T-helper 2 cell (primary cell): ENCODE measurements around the gene TAF11L11.
"Not testable (repeated sequence)": the region's sequence is repeated elsewhere in the genome, so short reads cannot be mapped to it uniquely, and the experiment has no call there.

Source experiments
- DNase-seq, 5 experiments: peaks; one replicate each; pipeline versions ENCODE4 v3.0.0 to v3.0.0-alpha.2; 2012 to 2022
- total RNA-seq, 2 donors: gene quantifications; one replicate each; lab custom pipeline; 2026; lab: John Stamatoyannopoulos, UW

Gene TAF11L11
- total RNA-seq = 0 reads per million in 2 donors

DNA sequence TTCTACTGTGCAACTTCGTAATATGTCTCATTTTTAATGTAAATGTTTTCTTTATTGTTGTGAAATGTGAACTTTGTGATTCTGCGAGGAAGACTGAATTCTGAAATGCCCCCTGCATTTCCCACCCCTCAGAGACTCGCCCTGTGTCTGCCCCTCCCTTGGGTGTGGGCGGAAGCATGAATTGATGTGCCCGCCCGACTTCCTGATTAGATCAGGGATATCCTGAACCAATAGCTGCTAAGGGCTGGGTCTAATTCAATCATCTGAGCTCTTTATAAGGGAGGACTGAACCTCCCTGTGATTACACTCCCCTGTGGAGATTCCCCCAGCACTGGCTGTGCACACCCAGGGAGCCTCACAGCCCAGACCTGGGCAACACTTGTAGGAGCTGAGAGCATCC is at the start of gene TAF11L11:
Gene TAF11L11, plus strand, starts transcription at position 304 of the 400 bp plus-strand sequence.
- DNase-seq = not testable (repeated sequence)

DNA sequence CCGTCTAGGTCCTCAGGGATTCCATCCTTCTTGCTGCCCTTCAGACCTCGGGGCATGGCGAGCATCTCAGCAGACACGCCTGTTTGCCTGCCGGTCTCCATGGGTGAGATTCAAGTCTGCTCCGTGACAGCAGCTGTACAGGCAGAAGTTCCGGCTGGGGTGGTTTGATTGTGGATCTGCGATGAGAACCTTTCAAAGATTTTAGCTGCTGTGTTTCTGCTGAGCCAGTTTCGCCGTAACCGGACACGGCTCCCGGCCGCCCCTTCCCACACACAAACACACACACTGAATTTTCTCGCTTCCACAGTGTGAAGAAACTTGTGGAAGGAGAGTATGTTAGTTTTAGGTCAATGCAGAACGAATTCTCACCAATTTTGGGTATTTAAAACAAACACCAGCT is 18.3 kb upstream of the TAF11L11 start, which contains the start of gene TAF11L7:
Gene TAF11L7, minus strand, starts transcription at position 101 of the 400 bp plus-strand sequence.
- not testable (repeated sequence) for DNase-seq

DNA sequence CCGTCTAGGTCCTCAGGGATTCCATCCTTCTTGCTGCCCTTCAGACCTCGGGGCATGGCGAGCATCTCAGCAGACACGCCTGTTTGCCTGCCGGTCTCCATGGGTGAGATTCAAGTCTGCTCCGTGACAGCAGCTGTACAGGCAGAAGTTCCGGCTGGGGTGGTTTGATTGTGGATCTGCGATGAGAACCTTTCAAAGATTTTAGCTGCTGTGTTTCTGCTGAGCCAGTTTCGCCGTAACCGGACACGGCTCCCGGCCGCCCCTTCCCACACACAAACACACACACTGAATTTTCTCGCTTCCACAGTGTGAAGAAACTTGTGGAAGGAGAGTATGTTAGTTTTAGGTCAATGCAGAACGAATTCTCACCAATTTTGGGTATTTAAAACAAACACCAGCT is 13.1 kb upstream of the TAF11L11 start, which contains the start of gene TAF11L8:
Gene TAF11L8, minus strand, starts transcription at position 101 of the 400 bp plus-strand sequence.
- DNase-seq = not testable (repeated sequence)

DNA sequence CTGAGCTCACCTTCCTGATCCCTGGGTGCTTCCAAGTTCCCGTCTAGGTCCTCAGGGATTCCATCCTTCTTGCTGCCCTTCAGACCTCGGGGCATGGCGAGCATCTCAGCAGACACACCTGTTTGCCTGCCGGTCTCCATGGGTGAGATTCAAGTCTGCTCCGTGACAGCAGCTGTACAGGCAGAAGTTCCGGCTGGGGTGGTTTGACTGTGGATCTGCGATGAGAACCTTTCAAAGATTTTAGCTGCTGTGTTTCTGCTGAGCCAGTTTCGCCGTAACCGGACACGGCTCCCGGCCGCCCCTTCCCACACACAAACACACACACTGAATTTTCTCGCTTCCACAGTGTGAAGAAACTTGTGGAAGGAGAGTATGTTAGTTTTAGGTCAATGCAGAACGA is 9.7 kb upstream of the TAF11L11 start, which contains the start of gene TAF11L9:
Gene TAF11L9, minus strand, starts transcription at position 140 of the 400 bp plus-strand sequence.
- DNase-seq = not testable (repeated sequence)

DNA sequence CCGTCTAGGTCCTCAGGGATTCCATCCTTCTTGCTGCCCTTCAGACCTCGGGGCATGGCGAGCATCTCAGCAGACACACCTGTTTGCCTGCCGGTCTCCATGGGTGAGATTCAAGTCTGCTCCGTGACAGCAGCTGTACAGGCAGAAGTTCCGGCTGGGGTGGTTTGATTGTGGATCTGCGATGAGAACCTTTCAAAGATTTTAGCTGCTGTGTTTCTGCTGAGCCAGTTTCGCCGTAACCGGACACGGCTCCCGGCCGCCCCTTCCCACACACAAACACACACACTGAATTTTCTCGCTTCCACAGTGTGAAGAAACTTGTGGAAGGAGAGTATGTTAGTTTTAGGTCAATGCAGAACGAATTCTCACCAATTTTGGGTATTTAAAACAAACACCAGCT is 6.3 kb upstream of the TAF11L11 start, which contains the start of gene TAF11L10:
Gene TAF11L10, minus strand, starts transcription at position 101 of the 400 bp plus-strand sequence.
- DNase-seq = not testable (repeated sequence)

DNA sequence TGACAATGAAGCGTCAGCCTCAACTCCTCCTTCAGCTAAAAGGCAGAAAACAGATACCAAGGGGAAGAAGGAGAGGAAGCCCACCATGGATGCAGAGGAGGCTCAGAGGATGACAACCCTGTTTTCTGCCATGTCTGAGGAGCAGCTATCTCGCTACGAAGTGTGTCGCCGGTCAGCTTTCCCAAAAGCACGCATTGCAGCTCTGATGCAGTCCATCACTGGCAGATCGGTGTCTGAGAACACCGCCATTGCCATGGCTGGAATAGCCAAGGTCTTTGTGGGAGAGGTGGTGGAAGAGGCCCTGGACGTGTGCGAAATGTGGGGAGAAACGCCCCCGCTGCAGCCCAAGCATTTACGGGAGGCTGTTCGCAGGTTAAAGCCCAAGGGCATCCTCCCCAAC is 968 bp downstream of the TAF11L11 start:
- DNase-seq = no peak

DNA sequence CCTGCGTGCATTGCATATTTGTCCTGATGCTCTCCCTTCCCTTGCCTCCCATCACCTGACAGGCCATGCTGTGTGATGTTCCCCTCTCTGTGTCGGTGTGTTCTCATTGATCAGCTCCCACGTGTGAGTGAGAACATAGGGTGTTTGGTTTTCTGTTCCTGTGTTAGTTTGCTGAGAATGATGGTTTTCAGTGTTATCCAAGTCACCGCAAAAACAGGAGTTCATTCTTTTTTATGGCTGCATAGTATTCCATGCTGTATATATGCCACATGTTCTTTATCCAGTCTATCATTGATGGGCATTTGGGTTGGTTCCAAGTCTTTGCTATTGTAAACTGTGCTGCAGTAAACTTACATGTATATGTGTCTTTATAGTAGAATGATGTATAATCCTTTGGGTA is 3.5 kb downstream of the TAF11L11 start:
- not testable (repeated sequence) for DNase-seq

DNA sequence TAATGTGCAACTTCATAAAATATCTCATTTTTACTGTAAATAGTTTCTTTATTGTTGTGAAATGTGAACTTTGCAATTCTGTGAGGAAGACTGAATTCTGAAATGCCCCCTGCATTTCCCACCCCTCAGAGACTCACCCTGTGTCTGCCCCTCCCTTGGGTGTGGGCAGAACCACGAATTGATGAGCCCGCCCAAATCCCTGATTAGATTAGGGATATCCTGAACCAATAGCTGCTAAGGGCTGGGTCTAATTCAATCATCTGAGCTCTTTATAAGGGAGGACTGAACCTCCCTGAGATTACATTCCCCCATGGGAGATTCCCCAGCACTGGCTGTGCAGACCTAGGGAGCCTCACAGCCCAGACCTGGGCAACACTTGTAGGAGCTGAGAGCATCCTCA is 6.1 kb downstream of the TAF11L11 start, which contains the start of gene TAF11L12:
Gene TAF11L12, plus strand, starts transcription at position 301 of the 400 bp plus-strand sequence.
- not testable (repeated sequence) for DNase-seq

DNA sequence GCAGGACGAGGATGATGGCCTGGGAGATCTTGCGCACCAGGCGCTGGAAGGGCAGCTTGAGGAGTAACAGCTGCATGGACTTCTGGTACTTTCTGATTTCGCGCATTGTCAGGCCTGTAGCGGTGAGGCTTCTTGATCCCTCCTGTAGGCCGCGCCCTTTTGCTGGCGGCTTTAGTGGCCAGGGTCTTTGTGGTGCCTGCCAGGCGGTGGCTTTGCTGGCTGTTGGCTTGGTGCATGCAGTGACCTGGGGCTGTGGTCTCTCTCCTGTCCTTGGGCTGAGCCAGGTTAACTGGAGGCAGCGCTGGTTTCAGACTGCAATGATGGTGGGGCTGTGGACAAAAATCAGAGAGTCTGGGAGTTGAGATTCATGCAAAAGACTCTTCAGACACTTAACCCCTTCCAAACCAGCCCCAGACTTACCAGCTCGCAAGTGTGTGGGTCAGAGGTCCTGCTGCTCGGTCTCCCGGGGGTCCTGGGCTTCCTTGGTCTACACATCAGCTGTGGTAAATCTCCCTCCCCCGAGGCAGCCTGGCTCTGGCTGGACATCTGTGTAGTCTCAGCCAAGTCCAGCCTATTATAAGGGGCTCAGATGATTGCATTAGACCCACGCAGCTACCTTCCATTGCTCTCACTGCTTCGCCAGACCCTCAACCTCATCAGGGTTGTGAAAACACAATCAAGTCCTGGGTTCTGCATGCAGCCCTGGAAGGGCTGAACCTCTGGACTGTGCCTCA is 11.1 kb downstream of the TAF11L11 start:
- no peak for DNase-seq

DNA sequence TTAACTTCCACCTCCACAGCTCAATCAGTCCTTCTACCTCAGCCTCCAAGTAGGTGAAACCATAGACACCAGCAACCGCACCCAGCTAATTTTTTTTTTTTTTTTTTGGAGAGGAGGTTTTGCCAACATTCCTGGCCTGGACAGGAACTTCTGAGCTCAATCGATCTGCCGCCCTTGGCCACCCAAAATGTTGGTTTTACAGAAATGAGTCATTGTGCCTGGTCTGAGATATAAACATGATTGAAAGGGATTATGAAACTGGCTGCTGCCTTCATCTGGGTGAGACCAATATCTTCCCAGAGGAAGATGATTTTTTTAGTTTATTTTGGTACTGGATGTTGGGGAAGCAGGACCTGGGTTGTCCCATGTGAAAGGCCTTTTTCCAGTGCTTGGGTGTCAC is 15.4 kb downstream of the TAF11L11 start:
- DNase-seq = no peak

DNA sequence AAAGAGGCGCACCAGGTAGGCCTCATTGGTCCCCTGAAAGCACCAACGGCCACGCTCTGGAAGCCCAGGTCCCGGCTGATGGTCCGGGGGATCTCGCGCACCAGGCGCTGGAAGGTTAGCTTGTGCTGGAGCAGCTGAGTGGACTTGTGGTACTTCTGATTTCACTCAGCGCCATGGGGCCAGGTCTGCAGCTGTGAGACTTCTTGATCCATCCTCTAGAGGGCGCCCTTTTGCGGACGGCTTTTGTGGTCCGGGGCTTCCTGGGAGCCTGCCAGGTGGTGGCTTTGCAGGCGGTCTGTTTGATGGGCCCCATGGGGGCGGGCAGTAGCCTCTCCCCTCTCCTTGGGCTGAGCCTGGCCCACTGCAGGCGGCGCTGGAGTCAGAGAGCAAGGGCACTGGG is 16.6 kb downstream of the TAF11L11 start:
- no peak for DNase-seq

DNA sequence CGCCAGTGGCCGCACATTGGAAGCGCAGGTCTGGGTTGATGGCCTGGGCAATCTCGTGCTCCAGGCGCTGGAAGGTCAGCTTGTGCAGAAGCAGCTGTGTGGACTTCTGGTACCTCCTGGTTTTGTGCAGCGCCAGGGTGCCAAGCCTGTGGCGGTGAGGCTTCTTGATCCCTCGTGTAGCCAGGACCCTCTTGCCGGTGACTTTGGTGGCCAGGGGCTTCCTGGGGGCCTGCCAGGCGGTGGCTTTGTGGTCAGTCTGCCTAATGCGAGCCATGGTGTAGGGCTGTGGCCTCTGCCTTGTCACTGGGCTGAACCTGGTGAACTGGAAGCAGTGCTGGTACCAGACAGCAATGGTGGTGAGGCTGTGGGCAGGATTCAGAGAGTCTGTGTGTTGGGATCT is 21.7 kb downstream of the TAF11L11 start:
- no peak for DNase-seq

DNA sequence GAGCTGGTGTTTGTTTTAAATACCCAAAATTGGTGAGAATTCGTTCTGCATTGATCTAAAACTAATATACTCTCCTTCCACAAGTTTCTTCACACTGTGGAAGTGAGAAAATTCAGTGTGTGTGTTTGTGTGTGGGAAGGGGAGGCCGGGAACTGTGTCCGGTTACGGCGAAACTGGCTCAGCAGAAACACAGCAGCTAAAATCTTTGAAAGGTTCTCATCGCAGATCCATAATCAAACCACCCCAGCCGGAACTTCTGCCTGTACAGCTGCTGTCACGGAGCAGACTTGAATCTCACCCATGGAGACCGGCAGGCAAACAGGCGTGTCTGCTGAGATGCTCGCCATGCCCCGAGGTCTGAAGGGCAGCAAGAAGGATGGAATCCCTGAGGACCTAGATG is 27.8 kb downstream of the TAF11L11 start, which contains the start of gene TAF11L13:
Gene TAF11L13, plus strand, starts transcription at position 301 of the 400 bp plus-strand sequence.
- not testable (repeated sequence) for DNase-seq

DNA sequence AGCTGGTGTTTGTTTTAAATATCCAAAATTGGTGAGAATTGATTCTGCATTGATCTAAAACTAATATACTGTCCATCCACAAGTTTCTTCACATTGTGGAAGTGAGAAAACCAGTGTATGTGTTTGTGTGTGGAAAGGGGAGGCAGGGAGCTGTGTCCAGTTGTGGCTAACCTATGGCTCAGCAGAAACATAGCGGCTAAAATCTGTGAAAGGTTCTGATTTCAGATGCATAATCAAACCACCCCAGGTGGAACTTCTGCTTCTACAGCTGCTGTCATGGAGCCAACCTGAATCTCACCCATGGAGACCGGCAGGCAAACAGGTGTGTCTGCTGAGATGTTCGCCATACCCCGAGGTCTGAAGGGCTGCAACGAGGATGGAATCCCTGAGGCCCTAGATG is 30.2 kb downstream of the TAF11L11 start, which contains the start of gene TAF11L14:
Gene TAF11L14, plus strand, starts transcription at position 301 of the 400 bp plus-strand sequence.
- DNase-seq = no peak

DNA sequence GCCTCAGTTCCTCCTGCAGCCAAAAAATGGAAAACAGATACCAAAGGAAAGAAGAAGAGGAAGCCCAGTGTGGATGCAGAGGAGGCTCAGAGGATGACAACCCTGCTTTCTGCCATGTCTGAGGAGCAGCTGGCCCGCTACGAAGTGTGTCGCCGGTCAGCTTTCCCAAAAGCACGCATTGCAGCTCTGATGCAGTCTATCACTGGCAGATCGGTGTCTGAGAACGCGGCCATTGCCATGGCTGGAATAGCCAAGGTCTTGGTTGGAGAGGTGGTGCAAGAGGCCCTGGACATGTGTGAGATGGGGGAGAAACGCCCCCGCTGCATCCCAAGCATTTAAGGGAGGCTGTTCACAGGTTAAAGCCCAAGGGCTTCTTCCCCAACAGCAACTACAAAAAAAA is 45.2 kb downstream of the TAF11L11 start:
- DNase-seq = not testable (repeated sequence)

DNA sequence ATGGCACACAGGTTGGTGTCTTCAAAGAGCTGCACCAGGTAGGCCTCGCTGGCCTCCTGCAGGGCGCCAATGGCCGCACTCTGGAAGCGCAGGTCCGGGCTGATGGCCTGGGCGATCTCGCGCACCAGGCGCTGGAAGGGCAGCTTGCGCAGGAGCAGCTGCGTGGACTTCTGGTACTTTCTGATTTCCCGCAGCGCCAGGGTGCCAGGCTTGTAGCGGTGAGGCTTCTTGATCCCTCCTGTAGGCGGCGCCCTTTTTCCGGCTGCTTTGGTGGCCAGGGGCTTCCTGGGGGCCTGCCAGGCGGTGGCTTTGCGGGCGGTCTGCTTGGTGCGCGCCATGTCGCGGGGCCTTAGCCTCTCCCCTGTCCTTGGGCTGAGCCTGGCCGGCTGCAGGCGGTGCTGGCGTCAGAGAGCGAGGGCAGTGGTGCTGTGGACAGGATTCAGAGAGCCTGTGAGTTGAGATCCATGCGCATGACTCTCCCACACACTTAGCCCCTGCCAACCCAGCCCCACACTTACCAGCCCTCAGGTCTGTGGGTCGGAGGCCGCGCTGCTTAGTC is 51.3 kb downstream of the TAF11L11 start:
- DNase-seq = not testable (repeated sequence)
